ENCODE results near the gene STAB1.

The STAB1 gene

GRCh38 chr3:52471371-52472238 is 23.5 kb upstream of the STAB1 start:
- Mint-ChIP-seq H3K4me3 (no peak overlapping the region), H3K36me3 (ENCODE audit: low read depth) (peaks cover 30% of the 10 kb centered on the region), H3K27me3 (ENCODE audit: low read depth) (no peaks in the 10 kb centered on the region), H3K9me3 (no peaks in the 10 kb centered on the region), H3K4me1 (ENCODE audit: low read depth) (no peaks in the 10 kb centered on the region), H3K27ac (no peak overlapping the region)
- no peak for DNase-seq (ENCODE audit: low spot score)

DNA sequence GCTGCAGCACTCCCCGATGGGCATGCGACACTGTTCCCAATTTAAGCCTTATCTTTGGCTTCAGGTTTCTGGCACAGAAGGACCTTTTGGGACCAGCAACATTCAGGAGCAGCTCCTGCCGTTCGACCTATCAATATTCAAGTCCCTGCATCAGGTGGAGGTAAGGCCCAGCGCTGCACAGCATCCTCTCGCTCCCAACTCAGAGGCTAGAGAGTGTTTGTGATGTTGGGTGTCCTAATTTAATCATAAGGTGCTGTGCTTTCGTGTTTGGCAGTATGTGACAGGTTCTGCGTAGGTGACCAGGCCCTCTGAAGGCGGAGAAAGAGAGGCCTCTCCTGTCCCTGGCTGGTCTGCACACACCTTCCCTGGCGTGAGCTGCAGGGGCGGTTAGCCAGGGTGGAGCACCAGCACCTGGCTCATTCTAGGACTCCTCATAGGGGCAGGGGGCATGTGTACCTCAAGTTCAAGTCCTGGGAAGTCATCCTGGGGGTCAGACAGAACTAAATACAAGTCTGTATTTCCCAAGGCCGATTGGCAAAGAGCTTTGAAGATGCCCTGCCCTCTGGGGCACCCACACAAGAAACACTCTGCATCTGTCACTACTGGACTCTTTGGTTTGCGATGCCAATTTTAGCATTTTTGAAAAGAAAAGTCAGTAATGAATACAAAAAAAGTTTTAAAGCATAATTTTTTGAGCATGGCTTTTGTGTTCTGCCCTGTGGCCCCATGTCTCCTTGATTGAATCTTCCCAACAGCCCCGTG is 22.7 kb upstream of the STAB1 start:
- no peaks in the 10 kb centered on the region for H3K9me3 Mint-ChIP-seq
- no peaks in the 10 kb centered on the region for H3K27me3 Mint-ChIP-seq (ENCODE audit: low read depth)
- no peak overlapping the region for H3K4me3 Mint-ChIP-seq
- no peaks in the 10 kb centered on the region for H3K4me1 Mint-ChIP-seq (ENCODE audit: low read depth)
- H3K27ac Mint-ChIP-seq = no peak overlapping the region
- peaks cover 33% of the 10 kb centered on the region for H3K36me3 Mint-ChIP-seq (ENCODE audit: low read depth)
- DNase-seq (ENCODE audit: low spot score) = no peak

GRCh38 chr3:52473026-52473425 is 22.1 kb upstream of the STAB1 start:
- no peak for DNase-seq (ENCODE audit: low spot score)
- Mint-ChIP-seq H3K27ac (no peak overlapping the region), H3K36me3 (ENCODE audit: low read depth) (peaks cover 34% of the 10 kb centered on the region), H3K4me1 (ENCODE audit: low read depth) (no peaks in the 10 kb centered on the region), H3K27me3 (ENCODE audit: low read depth) (no peaks in the 10 kb centered on the region), H3K9me3 (no peaks in the 10 kb centered on the region), H3K4me3 (no peak overlapping the region)

DNA sequence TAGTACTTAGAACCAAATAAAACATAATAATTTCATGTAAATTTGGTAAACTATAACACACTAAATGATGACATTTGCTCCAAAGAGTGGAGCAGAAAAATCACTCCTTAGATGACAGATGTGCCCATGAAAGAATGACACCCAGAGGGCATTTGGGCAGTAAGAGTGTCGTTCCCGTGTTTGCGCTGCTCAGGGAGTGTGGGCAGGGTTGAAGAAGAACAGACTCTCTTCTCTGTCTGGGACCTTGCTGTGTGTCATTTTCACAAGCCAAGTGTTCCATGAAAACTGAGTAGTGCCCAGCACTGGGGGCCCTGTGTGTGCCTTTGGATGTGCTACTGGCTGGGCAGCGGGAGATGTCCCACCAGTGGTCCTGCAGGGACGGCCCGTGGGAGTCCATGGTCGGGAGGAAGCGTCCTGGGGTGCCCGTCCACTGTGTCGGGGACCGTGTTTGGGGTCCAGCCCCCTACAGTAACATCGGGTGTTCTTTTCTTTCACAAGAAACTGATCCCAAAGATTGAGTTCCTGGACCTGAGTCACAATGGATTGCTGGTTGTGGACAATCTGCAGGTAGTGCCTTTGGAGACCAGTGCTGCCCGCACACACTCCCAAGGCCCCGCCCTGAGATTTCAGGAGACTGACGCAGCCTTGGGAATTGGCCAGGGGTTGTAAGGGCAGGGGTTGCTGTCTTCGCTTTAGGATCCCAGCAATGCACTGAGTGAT is 17.9 kb upstream of the STAB1 start:
- no peak for DNase-seq (ENCODE audit: low spot score)
- Mint-ChIP-seq H3K9me3 (no peaks in the 10 kb centered on the region), H3K27ac (no peak overlapping the region), H3K27me3 (ENCODE audit: low read depth) (no peaks in the 10 kb centered on the region), H3K4me1 (ENCODE audit: low read depth) (no peaks in the 10 kb centered on the region), H3K36me3 (ENCODE audit: low read depth) (peaks cover 48% of the 10 kb centered on the region), H3K4me3 (no peak overlapping the region)

DNA sequence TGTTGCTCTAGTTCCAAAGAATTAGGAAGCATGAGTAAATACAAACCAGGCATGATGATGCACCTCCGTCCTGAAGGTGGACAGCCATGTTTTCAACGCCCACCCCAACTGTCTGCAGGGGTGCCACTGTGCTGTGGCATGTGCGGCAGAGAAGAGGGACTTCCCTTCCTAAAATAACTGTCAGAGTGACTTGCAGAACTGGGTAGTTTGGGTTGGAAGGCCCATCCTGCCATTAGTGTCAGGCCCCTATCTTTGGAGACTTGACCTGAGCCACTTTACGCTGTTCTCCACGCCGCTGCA is 17.4 kb upstream of the STAB1 start:
- H3K4me3 Mint-ChIP-seq = no peak overlapping the region
- no peak overlapping the region for H3K27ac Mint-ChIP-seq
- no peak for DNase-seq (ENCODE audit: low spot score)
- H3K4me1 Mint-ChIP-seq (ENCODE audit: low read depth) = no peaks in the 10 kb centered on the region
- H3K9me3 Mint-ChIP-seq = no peaks in the 10 kb centered on the region
- H3K36me3 Mint-ChIP-seq (ENCODE audit: low read depth) = peaks cover 46% of the 10 kb centered on the region
- H3K27me3 Mint-ChIP-seq (ENCODE audit: low read depth) = no peaks in the 10 kb centered on the region

DNA sequence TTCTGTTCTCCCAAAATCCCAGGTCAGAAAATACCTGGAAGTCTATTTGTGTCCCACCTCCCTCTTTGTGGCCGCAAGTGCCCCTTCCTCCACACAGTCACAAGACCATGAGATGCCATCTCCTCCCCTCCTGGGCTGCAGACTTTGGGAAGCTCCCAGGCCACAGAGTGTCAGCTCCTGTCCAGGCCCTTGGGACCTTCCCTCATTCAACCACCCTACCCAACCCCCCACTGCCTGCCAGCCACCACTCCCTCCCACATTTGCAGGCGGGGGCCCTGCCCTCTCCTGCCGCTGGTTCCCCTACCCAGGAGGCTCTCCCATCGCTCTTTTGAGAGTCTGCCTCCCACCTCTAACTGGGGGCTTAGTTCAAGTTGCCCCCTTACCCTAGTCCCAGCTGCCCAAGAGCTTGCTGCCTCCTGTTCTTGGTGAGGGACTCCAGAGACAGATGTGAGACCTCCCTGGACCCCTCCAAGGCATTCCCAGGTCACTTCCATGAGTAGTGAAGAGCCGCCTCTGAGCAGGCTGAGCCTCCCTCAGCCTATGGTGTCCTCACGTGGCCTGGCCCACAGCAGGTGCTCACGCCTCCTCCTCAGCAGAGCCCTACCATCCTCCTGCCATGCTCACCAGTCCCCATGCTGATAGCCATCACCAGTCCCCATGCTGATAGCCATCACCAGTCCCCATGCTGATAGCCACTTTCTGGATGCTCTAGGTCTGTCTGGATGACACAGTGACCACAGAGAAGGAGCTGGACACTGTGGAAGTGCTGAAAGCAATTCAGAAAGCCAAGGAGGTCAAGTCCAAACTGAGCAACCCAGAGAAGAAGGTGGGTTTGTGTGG is 15.9 kb upstream of the STAB1 start:
- Mint-ChIP-seq H3K36me3 (ENCODE audit: low read depth) (peaks cover 37% of the 10 kb centered on the region), H3K9me3 (no peaks in the 10 kb centered on the region), H3K27ac (no peak overlapping the region), H3K27me3 (ENCODE audit: low read depth) (no peaks in the 10 kb centered on the region), H3K4me1 (ENCODE audit: low read depth) (no peaks in the 10 kb centered on the region), H3K4me3 (no peak overlapping the region)
- no peak for DNase-seq (ENCODE audit: low spot score)

DNA sequence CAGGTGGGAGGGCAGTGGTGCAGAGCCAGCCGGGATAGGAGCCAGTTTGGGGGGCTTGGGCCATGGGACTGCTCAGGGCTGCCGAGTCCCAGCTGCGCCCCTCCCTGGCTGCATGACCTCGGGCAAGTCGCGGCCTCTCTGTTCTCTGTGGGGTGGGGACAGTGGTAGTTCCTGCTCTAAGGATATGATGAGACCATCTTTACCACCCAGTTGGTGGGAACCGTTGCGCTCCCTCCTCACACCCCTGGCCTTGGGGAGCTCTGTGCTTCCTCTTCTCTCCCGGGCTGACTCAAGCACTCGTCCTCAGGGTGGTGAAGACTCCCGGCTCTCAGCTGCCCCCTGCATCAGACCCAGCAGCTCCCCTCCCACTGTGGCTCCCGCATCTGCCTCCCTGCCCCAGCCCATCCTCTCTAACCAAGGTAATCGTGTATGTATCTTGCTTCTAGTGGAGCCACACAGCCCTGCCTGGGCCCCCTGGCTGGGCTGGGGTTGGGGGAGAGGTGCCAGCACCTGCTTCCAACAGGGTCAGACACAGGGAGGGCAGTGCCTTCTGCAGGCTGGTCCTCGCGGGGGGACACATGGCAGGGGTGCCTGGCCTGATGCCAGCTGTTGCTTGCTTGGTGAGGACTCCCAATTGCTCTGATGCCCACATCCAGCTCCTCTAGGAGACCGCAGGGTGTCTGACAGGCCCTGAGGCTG is 15.1 kb upstream of the STAB1 start:
- H3K27ac Mint-ChIP-seq = no peak overlapping the region
- H3K4me1 Mint-ChIP-seq (ENCODE audit: low read depth) = no peaks in the 10 kb centered on the region
- H3K9me3 Mint-ChIP-seq = no peaks in the 10 kb centered on the region
- H3K4me3 Mint-ChIP-seq = no peak overlapping the region
- peaks cover 33% of the 10 kb centered on the region for H3K36me3 Mint-ChIP-seq (ENCODE audit: low read depth)
- no peaks in the 10 kb centered on the region for H3K27me3 Mint-ChIP-seq (ENCODE audit: low read depth)
- no peak for DNase-seq (ENCODE audit: low spot score)

DNA sequence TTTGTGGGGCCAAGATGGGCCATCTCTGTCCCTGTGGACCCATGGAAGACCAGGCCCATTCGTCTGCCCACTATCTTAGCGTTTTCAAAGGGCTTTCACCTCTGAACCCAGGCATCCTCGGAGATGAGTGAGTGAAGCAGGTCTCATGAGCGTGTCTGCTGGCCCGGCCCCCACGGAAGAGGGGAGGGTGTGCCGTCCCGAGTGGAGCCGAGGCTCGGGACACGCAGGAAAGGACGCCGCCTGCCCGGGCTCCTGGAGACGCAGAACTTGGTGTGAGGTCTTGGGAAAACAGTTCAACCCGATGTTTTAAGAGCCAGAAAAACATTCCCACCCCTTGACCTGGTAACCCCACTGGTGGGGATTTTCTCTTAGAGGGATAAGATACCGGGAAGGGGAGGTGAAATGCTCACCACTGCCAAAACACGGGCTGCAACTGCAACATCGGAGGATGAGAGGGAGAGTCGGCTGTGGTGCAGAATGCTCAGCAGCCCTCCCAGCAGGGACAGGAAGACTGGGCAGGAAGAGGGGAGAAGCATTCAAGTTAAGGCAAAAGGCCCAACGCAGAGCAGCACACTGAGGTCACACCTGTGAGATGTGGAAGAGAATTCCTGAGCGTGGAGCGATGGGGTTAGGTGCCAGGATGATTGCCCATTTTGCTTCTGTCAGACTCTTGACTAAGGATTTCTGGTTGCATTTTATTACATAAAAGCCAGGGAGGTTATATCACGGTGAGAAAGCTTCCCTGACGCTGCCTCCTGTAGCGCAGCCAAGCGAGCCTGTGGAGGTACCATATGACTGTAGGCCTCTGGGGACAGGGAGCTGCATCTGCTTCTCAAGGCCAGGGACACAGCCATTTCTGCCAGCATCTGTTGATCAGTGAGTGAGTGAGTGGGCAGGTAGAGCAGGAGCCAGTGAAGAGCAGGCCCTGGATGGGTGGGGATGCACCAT is 14.1 kb upstream of the STAB1 start:
- peaks cover 28% of the 10 kb centered on the region for H3K36me3 Mint-ChIP-seq (ENCODE audit: low read depth)
- H3K9me3 Mint-ChIP-seq = no peaks in the 10 kb centered on the region
- H3K27ac Mint-ChIP-seq = no peak overlapping the region
- no peak overlapping the region for H3K4me3 Mint-ChIP-seq
- no peaks in the 10 kb centered on the region for H3K4me1 Mint-ChIP-seq (ENCODE audit: low read depth)
- H3K27me3 Mint-ChIP-seq (ENCODE audit: low read depth) = no peaks in the 10 kb centered on the region
- DNase-seq (ENCODE audit: low spot score) = no peak

DNA sequence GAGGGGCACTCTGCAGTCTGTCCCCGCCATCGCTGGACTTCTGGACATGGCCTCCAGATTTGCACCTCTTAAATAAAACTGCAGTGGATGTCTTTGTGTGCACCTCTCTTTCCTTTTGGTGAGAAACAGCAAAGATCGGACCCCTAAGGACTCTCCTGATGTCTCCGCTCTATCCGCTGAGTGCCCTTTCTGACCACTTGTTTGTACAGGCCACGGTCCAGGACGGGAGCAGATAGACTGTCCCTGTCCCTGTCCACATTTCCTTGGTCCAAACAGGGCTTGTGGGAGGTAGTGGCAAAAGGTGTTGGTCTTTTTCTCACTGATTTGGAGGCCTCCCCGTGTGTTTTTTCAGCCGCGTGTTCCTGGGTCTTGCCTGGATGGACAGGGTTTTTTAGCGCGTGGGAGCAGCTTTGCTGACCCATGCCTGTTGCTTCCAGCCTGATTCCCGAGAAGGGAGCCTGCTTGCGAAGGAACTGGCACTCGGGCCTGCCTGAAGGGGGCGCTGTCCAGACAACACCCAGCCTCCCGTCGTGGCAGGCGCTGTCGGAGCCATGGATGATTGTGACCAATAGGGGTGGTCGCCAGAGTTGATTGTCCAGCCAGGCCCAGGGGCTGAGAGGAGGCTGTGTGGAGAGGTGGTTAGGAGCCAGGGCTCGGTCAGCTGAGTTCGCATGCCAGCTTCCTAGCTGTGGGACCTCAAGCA is 13.2 kb upstream of the STAB1 start:
- Mint-ChIP-seq H3K27me3 (ENCODE audit: low read depth) (no peaks in the 10 kb centered on the region), H3K27ac (no peak overlapping the region), H3K36me3 (ENCODE audit: low read depth) (peaks cover 24% of the 10 kb centered on the region), H3K9me3 (no peaks in the 10 kb centered on the region), H3K4me1 (ENCODE audit: low read depth) (no peaks in the 10 kb centered on the region), H3K4me3 (no peak overlapping the region)
- no peak for DNase-seq (ENCODE audit: low spot score)

- H3K9me3 Mint-ChIP-seq = no peaks in the 10 kb centered on the region
- H3K27me3 Mint-ChIP-seq (ENCODE audit: low read depth) = no peaks in the 10 kb centered on the region
- H3K4me1 Mint-ChIP-seq (ENCODE audit: low read depth) = no peaks in the 10 kb centered on the region
- no peak overlapping the region for H3K4me3 Mint-ChIP-seq
- DNase-seq (ENCODE audit: low spot score) = no peak
- peaks cover 20% of the 10 kb centered on the region for H3K36me3 Mint-ChIP-seq (ENCODE audit: low read depth)
- H3K27ac Mint-ChIP-seq = no peak overlapping the region
These were observed 12.1 kb upstream of the STAB1 start for GRCh38 chr3:52483081-52483480.

- Mint-ChIP-seq H3K4me3 (no peak overlapping the region), H3K4me1 (ENCODE audit: low read depth) (no peaks in the 10 kb centered on the region), H3K27me3 (ENCODE audit: low read depth) (no peaks in the 10 kb centered on the region), H3K9me3 (no peaks in the 10 kb centered on the region), H3K27ac (no peak overlapping the region), H3K36me3 (ENCODE audit: low read depth) (peaks cover 19% of the 10 kb centered on the region)
- no peak for DNase-seq (ENCODE audit: low spot score)
These were observed 11.4 kb upstream of the STAB1 start for GRCh38 chr3:52483577-52484381.

All from T-helper 2 cell treated with Interferon-gamma antibody and Interleukin-4, amounts not matched to agents 5 μg/mL and 100 μg/mL, for 36 hours (primary cell).